ENCODE data around the gene TEX36. TPM values are rescaled to one million over a fixed set of nuclear protein-coding genes. Genes with fewer than 3 reads are reported as not detected.

The TEX36 gene
- total RNA-seq, 4 donors from 2014 or later, result not detected

DNA sequence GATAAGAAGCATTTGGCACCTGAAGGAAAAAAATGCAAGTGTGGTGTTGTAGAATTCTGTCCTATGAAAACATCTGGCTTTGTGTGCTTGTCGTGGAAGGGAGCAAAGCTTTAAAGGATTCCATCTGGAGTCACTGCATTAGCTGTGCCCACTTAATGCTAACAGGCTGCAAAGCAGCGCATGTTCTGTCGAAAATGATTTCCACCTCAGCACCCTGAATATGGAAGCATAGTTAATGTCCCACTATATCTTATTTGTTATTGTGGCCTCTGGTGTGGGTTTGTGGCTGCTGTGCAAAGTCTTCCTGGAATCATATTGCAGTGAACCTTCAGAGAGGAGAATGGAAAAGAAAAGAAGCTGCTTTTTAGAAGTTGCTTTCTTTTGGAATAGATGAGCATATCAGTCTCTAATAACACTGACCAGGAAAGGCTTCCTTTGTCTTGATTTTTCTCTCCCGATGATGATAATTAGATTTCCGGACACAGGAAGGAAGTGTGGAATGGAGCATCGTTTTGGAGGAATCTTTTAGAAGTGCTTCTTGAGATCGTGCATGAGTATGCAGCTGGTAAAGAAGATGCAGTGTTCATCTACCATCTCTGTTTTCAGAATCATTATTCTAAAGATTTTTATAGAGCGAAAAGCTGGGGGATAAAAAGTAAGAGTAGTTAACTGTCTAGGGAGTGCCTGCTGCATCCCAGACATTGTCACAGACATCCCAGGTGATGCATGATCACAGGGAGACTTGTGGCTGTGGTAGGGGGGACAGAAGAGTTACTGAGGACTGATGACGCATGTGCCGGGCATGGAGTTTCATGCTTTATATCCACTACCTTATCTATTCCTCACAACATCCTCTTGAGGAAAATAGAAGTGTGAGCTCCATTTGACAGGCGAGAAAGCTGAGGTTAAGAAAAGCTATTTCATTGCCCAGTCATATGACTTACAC is 54.6 kb downstream of the TEX36 start:
- TF ChIP-seq, protein P1, sequence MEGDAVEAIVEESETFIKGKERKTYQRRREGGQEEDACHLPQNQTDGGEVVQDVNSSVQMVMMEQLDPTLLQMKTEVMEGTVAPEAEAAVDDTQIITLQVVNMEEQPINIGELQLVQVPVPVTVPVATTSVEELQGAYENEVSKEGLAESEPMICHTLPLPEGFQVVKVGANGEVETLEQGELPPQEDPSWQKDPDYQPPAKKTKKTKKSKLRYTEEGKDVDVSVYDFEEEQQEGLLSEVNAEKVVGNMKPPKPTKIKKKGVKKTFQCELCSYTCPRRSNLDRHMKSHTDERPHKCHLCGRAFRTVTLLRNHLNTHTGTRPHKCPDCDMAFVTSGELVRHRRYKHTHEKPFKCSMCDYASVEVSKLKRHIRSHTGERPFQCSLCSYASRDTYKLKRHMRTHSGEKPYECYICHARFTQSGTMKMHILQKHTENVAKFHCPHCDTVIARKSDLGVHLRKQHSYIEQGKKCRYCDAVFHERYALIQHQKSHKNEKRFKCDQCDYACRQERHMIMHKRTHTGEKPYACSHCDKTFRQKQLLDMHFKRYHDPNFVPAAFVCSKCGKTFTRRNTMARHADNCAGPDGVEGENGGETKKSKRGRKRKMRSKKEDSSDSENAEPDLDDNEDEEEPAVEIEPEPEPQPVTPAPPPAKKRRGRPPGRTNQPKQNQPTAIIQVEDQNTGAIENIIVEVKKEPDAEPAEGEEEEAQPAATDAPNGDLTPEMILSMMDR (IDR thresholded peaks at IDR 0.05; ENCODE audit: low read depth), result no peak

DNA sequence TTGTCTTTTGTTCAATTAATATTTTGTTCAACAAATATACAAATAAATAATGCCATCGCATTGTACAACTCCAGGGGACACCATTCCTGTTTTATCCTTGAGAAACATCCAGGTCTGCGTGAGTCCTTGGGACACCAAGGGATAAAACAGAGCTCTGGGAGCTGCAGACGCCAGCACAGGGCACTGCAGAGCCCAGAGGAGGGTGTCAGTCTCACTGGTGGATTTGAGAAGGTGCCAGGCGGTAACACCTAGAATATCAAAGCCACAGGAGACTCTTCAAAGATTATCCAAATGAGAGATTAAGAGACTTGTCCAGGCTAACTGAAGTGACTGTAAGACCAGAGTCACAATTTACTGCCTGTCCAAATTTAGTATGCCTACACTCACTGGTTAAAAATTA is 55.3 kb downstream of the TEX36 start:
- TF ChIP-seq, protein P1 (IDR thresholded peaks at IDR 0.05; ENCODE audit: low read depth), result no peak

DNA sequence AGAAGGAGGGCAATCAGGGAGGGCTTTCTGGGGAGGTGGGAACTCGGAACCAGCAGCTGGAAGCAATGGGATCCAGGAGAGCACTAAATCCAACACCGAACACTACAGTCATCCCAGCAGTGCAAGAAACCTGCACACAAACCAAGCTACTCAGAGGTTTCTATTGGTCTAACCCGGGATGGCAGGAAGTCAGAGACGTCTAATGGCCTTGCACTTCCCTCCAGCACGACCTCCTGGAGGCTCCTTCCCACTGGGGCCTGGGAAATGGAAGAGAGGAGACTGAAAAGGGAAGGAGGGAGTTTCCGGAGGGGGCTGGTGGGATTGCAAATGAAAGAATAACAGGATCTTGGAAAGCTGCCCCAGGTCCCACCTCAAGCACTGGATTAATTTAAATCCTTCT is 56.3 kb downstream of the TEX36 start:
- TF ChIP-seq, protein P1 (IDR thresholded peaks at IDR 0.05; ENCODE audit: low read depth), result no peak

DNA sequence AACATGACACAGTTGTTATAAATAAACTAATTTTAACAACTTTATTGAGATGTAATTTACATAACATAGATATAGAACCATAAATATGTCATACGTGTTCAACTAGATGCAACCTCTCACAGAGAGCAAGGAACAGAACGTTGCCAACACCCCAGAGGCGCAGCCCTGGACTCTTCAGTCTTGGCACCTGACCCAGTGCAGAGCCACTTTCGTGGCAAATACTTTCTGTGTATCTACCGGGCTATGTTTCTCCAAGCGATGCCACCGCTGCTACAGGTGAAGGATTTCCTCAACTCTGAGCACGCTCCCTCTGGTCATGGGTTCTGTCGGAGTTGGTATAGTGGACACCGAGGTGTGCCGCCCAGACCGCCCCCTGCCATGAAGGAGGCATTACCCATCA is 57.4 kb downstream of the TEX36 start:
- TF ChIP-seq, protein P1 (IDR thresholded peaks at IDR 0.05; ENCODE audit: low read depth), result no peak

DNA sequence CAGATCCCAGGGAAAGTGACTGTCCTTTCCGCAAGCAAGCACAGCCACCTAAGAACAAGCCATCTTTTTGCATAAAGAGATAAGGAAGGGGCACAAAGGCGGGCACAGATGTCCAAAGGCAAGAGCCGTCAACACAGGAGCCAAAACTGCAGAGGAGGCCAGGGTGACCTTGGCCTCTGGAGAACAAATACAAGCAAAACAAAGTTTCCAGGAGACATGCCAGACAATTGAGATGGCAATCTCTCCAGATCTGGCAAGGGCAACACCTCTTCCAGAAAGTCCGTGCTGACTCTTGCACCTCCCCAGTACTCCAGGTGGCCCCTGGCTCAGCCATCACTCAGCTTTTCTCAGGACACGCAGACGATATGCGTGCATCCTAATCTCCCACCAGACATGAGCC is 58.2 kb downstream of the TEX36 start:
- TF ChIP-seq, protein P1 (IDR thresholded peaks at IDR 0.05; ENCODE audit: low read depth), result no peak

DNA sequence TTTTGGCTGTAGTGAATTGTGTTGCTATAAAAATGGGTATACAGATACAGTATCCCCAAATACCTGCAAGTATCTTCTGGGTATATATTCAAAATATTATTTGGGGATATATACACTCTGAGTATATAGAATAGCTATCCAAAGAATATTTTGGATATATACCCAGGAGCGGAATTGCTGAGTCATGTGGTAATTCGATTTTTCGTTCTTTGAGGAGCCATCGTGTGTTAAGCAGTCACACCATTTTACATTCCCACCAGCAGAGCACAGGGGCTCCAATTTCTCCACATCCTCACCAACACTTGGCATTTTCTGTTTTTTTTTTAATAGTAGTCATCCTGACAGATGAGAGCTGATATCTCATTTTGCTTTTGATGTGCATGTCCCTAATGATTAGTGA is 61.9 kb downstream of the TEX36 start:
- TF ChIP-seq, protein P1 (IDR thresholded peaks at IDR 0.05; ENCODE audit: low read depth), result no peak

DNA sequence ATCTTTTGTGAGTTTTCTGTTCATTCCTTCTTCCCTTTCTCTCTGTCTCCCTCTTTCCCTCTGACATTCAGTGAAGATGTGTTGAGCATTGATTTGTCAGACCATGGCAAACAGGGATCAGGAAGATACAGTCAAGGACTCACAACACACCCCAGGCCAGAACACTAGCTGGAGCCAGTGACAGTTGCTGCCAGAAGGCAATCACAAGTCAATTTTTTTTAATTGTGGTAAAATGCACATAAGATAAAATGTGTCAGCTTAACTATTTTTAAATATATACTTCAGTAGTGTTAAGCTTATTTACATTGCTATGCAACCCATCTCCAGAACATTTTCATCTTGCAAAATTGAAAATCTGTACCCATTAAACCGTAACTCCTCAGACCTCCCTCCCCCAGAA is 62.6 kb downstream of the TEX36 start:
- TF ChIP-seq, protein P1 (IDR thresholded peaks at IDR 0.05; ENCODE audit: low read depth), result no peak

Measured in subcutaneous adipose tissue (tissue), 4 donors.